Measurements from ENCODE around the gene SLC38A3.

SLC38A3 gene

GRCh38 chr3:50267280-50267913 lies 62.3 kb downstream of the SLC38A3 start:
- DNase-seq (ENCODE audit: low read depth), result no peak

- DNase-seq (ENCODE audit: low read depth), result no peak
Measured at GRCh38 chr3:50268276-50268675, 63.2 kb downstream of the SLC38A3 start.

GRCh38 chr3:50268703-50269451 lies 63.8 kb downstream of the SLC38A3 start, which contains the start of gene SEMA3B:
TSS of gene SEMA3B (plus strand) at chr3:50269147. CDS start at chr3:50269241, 94 bp downstream.
- DNase-seq (ENCODE audit: low read depth), result no peak

GRCh38 chr3:50269460-50269859 lies 64.4 kb downstream of the SLC38A3 start:
- no peak for DNase-seq (ENCODE audit: low read depth)

- no peak for DNase-seq (ENCODE audit: low read depth)
Measured at GRCh38 chr3:50269977-50270413, 64.9 kb downstream of the SLC38A3 start.

- no peak for DNase-seq (ENCODE audit: low read depth)
Measured at GRCh38 chr3:50270422-50271224, 65.6 kb downstream of the SLC38A3 start.

All from HS-5 (cell line).